Measurements from ENCODE around the gene NF1. TPM values are rescaled to one million over a fixed set of nuclear protein-coding genes. Genes with fewer than 3 reads are reported as not detected.

NF1 gene
- total and polyA plus RNA-seq, 4 donors, result 8.4 to 116 (median 25.5) TPM

GRCh38 chr17:31417051-31417792 is 322.4 kb downstream of the NF1 start:
- H3K9me3 ChIP-seq (ENCODE audit: control insufficient read depth in 4 of 4, insufficient read depth in 3 of 4, low read length in 3 of 4), result no peaks in the 10 kb centered on the region
- WGBS, 2 donors, result 78 to 84% methylated on average over 10 of the region's 10 CpGs

GRCh38 chr17:31418773-31419350 is 324.1 kb downstream of the NF1 start:
- H3K27ac ChIP-seq (ENCODE audit: low read depth in 1 of 2, low read length in 1 of 2), result no peak overlapping the region
- H3K9ac ChIP-seq (ENCODE audit: insufficient read depth in 1 of 2, low read length in 2 of 2), result no peak overlapping the region
- peaks cover 0 to 26% (median 15%) of the 10 kb centered on the region in 5 donors for H3K4me1 ChIP-seq (ENCODE audit: control insufficient read depth in 5 of 5, insufficient read depth in 5 of 5, low read length in 5 of 5)
- ATAC-seq (ENCODE audit: insufficient read depth, low FRiP score) (no peak), DNase-seq (no peak)
- no peak for TF ChIP-seq CTCF (IDR thresholded peaks at IDR 0.05; ENCODE audit: control extremely low read depth, extremely low read depth)
- H3K9me3 ChIP-seq (ENCODE audit: control insufficient read depth in 4 of 4, insufficient read depth in 3 of 4, low read length in 3 of 4), result peaks cover 0 to 3% (median 0%) of the 10 kb centered on the region in 4 donors
- no peaks in the 10 kb centered on the region for H3K36me3 ChIP-seq (ENCODE audit: control insufficient read depth in 4 of 4, insufficient read depth in 4 of 4, low read length in 4 of 4)
- 51 to 66% methylated on average over 6 of the region's 6 CpGs for WGBS, 2 donors
- peaks cover 0 to 2% (median 0%) of the 10 kb centered on the region in 3 donors for H3K27me3 ChIP-seq (ENCODE audit: control insufficient read depth in 3 of 3, insufficient read depth in 3 of 3, low read length in 2 of 3)
- H3K4me3 ChIP-seq, result no peak overlapping the region

More at GRCh38 chr17:31417051-31417792, 322.4 kb downstream of the NF1 start:
- Histone ChIP-seq H3K36me3 (ENCODE audit: control insufficient read depth in 4 of 4, insufficient read depth in 4 of 4, low read length in 4 of 4) (no peaks in the 10 kb centered on the region), H3K27me3 (ENCODE audit: control insufficient read depth in 3 of 3, insufficient read depth in 3 of 3, low read length in 2 of 3) (peaks cover 0 to 2% (median 0%) of the 10 kb centered on the region in 3 donors), H3K4me3 (no peak overlapping the region), H3K4me1 (ENCODE audit: control insufficient read depth in 5 of 5, insufficient read depth in 5 of 5, low read length in 5 of 5) (peaks cover 0 to 32% (median 17%) of the 10 kb centered on the region in 5 donors), H3K9ac (ENCODE audit: insufficient read depth in 1 of 2, low read length in 2 of 2) (no peak overlapping the region), H3K27ac (ENCODE audit: low read depth in 1 of 2, low read length in 1 of 2) (no peak overlapping the region)
- DNase-seq (no peak), ATAC-seq (ENCODE audit: insufficient read depth, low FRiP score) (no peak)
- no peak for TF ChIP-seq CTCF (IDR thresholded peaks at IDR 0.05; ENCODE audit: control extremely low read depth, extremely low read depth)

GRCh38 chr17:31422443-31422842 is 327.7 kb downstream of the NF1 start:
- Histone ChIP-seq H3K27ac (ENCODE audit: low read depth in 1 of 2, low read length in 1 of 2) (no peak overlapping the region), H3K9me3 (ENCODE audit: control insufficient read depth in 4 of 4, insufficient read depth in 3 of 4, low read length in 3 of 4) (peaks cover 0 to 3% (median 0%) of the 10 kb centered on the region in 4 donors), H3K9ac (ENCODE audit: insufficient read depth in 1 of 2, low read length in 2 of 2) (no peak overlapping the region), H3K27me3 (ENCODE audit: control insufficient read depth in 3 of 3, insufficient read depth in 3 of 3, low read length in 2 of 3) (peaks cover 0 to 2% (median 0%) of the 10 kb centered on the region in 3 donors), H3K36me3 (ENCODE audit: control insufficient read depth in 4 of 4, insufficient read depth in 4 of 4, low read length in 4 of 4) (no peaks in the 10 kb centered on the region), H3K4me3 (no peak overlapping the region), H3K4me1 (ENCODE audit: control insufficient read depth in 5 of 5, insufficient read depth in 5 of 5, low read length in 5 of 5) (peaks cover 0 to 13% (median 2%) of the 10 kb centered on the region in 5 donors)
- DNase-seq (no peak), ATAC-seq (ENCODE audit: insufficient read depth, low FRiP score) (no peak)
- 89% methylated on average over 3 of the region's 3 CpGs for WGBS, 2 donors
- no peak for TF ChIP-seq CTCF (IDR thresholded peaks at IDR 0.05; ENCODE audit: control extremely low read depth, extremely low read depth)

All from lung (tissue), 12 donors.